Measurements from ENCODE around the gene NHERF2.

Gene NHERF2

GRCh38 chr16:2084895-2085625, 58.4 kb downstream of the NHERF2 start:
- DNase-seq: no peak

GRCh38 chr16:2085669-2086068, 59.0 kb downstream of the NHERF2 start:
- DNase-seq: no peak

GRCh38 chr16:2086106-2086742, 59.5 kb downstream of the NHERF2 start:
- DNase-seq: no peak

- no peak for DNase-seq
Observed at GRCh38 chr16:2086812-2087747, 60.4 kb downstream of the NHERF2 start.

GRCh38 chr16:2087748-2088631, 61.3 kb downstream of the NHERF2 start:
- DNase-seq: no peak
